Eye (tissue), 1 donor: ENCODE measurements around the gene MIAT.

Source experiments
- DNase-seq: peaks from one replicate; pipeline ENCODE4 v3.0.0-alpha.2; 2015

The MIAT gene

DNA sequence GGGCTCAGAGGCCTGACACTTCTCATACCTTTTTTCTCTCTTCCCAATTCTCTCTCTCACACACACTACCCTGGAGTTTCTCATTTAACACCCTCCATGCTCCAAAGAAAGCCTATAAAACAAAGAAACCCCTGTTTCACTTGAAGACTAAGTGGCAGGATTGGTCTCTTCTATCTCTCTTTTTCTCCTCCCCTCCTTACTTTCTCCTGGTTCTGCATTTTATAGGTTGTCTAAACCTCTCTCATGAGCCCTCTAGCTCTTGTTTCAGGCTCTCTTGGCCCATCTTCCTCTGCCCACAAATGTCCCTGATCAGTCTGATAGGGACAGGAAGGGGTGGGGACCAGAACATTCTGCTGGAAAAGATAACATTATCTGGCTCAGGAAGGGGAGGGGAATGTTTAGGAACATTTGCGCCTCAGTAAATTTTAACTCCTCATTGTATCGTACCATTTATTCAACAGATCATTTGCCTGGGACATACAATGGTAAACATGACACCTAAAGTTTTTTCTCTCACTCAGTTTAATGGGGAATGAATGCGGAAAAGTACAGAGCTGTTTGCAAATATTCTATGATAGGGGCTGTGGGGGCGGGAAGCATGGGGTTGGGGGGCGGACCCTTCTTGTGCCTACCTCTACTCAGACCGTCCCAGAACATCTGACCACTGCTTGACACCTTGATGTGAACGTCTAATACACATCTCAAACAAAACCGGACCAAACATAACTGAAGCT, 24.8 kb upstream of the MIAT start:
- no peak for DNase-seq

DNA sequence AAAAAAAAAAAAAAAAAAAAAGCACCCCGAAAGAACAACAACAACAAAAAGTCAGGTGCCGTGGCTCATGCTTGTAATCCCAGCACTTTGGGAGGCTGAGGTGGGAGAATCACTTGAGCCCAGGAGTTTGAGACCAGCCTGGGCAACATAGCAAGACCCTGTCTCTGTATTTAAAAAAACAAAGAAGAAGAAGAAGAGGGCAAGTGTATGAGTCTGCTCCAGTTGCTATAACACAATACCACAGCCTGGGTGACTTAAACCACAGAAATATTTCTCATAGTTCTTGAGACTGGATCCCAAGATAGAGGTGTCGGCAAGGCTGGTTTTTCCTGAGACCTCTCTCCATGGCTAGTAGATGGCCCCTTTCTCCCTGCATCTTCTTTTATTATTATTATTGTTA, 23.2 kb upstream of the MIAT start:
- no peak for DNase-seq

GRCh38 chr22:26635117-26635516, 22.3 kb upstream of the MIAT start:
- no peak for DNase-seq

GRCh38 chr22:26636296-26636695, 21.1 kb upstream of the MIAT start:
- no peak for DNase-seq

DNA sequence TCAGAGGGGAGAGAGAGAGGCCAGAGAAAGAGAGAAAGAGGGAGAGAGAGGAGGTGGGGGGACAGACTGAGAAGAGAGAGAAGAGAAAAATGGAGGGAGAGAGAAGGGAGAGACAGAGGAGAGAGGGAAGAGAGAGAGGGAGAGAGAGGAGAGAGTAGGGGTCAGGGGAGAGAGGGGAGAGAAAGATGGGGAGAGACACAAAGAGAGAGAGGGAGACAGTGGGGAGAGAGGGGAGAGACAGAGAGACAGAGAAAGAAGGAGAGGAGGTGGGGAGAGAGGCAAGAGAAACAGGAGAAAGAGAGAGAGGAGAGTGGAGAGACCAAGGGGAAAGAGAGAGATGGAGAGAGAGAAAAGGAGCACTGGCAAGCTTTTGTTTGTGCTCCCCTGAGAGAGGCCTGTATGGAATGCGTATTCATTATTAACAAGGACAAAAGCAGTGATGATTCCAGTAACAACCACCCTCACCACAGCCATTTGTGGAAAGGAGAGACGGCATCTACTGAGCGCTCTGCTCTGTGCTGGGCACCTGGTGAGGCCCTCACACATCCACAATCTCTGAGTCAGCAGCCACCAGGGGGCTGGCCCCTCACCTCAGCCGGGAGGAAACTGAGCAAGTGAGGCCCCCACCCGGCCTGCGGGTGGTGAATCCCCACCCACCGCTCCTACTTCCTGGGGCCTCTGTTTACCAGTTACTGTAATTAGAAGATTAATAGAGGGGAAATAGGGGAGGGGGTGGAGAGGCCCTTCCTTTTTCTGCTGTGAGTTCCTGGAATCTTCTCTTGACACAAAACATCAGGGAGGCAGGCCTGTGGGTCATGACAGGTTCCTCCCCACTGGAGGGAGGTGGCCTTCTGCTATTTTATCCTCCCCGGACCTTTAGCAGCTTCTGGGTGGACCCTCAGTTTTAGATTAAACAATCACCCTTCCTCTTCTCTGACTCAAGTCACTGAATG, 14.6 kb upstream of the MIAT start:
- peak; percentile 67 for DNase-seq

DNA sequence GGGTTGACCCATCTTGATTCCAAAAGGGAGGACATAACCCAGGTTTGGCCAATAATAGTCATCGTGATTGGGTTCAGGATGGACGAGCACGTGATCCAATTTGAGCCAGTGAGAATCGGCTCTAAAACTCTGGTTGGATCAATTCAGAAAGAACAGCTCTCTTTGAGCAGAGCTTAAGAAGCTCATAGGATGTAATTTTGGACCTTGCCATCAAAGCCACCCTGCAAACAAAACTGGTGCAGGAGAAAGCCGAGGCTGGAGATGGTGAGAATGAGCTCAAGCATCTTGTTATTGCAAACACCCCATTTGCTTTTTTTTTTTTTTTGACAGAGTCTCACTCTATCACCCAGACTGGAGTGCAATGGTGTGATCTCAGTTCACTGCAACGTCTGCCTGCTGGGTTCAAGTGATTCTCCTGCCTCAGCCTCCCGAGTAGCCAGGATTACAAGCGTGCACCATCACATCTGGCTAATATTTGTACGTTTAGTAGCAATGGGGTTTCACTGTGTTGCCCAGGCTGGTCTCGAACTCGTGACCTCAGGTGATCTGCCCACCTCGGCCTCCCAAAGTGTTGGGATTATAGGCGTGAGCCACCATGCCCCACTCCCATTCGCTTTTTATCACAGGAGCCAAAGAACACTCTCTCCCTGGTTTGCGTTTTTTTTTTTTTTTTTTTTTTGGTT, 13.8 kb upstream of the MIAT start:
- DNase-seq: no peak

- peak; percentile 72 for DNase-seq
Observed at GRCh38 chr22:26646158-26646557, 11.2 kb upstream of the MIAT start.

DNA sequence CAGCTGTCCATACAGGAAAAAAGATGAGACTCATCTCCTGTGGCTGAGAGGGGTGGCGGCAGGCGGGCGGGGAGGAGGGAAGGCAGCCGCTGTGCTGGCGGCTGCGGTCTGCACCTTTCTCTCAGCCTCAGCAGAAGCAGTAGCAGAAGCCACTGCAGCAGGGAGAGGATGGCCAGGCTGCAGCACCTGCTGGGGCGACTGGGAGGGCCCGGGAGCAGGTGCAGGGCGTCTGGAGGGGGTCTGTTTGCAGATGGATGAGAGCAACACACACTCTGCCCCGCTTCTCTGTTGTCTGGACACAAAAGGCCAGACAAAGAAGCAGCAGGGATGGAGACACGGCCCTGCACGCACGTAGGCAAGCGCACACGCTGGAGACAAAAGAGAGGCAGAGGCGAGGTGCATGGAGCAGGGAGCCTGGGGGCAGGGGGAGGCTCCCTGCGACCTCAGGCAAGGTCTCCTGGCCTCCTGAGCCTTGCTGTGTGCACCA, 9.3 kb upstream of the MIAT start:
- peak; percentile 93 for DNase-seq

DNA sequence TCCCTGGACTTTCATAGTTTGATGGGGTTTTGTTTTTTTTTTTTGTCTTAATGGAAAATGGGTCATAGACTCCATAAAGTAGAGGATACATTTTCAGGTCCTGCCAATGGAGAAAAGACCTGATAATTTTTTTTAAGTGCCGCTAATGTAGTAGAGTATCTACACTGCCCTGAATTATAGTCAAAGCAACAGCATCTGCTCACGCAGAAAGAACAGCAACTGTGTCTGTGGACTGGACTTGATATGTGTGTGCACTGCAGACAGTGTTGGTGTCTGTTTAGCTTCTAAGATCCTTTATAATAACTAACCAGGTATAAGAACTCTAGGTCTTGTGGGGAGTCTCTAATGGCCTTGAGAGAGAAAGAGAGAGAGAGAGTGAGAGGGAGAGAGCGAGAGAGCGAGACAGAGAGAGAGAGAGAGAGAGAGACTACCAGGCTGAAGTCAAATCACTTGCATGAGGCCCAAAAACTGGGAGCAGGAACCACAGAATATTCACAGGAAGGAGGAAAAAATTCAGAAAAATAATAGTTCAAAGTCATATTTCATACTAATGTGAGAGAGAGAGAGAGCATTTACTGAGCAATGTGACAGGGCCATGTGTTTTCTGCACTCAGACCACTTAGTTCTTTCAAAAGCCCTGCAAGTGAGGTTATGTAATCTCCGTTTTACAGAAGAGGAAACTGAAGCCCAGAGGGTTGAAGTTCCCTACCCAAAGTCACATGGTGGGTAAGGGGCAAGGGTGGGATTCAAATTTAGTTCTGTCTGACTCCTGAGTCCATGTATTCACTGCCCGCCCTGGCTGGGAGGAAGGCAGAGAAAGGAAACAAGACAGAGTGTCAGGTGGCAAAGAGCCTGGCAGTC, 8.6 kb upstream of the MIAT start:
- peak; percentile 58 for DNase-seq

DNA sequence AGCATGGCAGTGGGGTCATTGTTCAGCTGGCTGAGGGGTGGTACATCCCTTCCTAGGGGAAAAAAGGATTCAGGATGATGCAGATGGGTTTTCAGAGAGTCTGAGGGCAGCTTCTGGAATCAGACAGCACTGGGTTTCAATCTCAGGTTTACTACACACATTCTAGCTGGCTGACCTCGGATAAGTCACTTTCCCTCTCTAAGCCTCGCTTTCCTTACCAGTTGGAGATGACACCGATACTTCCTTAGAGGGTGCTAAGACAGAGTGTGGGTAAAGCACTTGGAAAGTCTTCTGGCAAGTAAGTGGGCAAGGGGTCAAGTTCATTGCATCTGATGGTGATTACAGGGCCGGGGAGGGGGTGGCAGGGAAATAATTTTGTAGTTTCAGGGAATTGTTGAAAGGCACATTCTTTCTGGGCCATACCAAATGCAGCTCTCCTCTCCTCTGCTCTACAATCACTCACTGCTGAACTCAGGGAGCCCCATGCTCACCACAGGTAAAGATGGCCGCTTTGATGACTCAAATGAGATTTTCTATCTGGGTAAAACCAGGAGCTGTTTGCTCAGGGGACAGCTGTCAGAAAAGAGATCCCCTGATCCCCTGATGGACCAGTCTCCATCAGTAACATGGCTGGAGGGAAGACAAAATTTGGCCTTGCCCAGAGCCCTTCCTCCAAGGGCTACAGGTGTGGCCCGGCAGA, 6.5 kb upstream of the MIAT start:
- DNase-seq: no peak

DNA sequence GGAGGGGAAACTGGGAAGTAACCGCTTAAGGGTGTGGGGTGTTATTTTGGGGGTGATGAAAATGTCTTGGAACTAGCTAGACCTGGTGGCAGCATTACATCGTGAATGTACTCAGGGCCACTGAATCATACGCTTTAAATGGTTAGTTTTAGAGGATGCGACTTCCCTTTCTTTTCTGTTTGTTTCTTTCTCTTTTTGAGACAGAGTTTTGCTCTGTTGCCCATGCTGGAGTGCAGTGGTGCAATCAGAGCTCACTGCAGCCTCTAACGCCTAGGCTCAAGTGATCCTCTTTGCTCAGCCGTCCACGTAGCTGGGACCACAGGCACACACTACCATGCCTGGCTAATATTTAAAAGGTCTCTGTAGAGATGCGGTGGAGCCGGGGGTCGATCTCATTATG, 5.6 kb upstream of the MIAT start:
- DNase-seq: no peak

DNA sequence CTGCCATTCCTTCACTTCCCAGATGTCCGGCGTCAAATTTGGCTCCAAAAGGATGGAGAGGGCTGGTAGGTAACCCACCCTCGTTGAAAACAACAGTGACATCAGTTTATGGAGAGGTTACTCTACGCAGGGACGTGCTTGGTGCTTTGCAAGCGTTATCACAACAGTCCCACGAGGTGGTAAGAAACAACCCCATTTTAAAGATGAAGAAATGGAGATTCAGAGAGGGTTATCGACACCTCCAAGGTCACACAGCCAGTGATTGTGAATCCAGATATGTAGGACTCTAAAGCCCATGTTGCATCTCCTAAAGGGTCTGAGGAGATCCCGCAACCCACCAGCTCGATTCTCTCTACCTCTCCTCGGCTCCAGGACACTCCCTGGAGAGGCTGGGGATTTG, 773 bp downstream of the MIAT start:
- peak; percentile 62 for DNase-seq

GRCh38 chr22:26658671-26659478, 1.5 kb downstream of the MIAT start:
- DNase-seq: peak; percentile 91

DNA sequence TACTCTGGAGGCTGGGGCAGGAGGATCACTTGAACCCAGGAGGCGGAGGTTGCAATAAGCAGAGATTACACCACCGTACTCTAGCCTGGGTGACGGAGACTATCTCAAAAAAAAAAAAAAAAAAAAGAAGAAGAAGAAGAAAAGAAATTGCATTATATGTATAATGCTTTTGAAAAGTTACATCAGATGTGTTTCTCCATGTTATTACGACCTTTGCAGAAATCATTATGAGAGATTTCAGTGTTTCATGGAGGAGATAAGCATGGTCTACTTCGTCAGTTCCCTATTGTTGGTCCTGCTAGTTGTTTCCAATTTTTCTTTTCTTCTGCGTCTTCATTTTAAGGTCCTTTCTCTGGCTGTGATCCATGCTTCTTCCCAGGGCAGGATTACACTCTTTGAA, 3.0 kb downstream of the MIAT start:
- no peak for DNase-seq

- DNase-seq: peak; percentile 82
Observed at GRCh38 chr22:26660961-26661578, 3.7 kb downstream of the MIAT start.

DNA sequence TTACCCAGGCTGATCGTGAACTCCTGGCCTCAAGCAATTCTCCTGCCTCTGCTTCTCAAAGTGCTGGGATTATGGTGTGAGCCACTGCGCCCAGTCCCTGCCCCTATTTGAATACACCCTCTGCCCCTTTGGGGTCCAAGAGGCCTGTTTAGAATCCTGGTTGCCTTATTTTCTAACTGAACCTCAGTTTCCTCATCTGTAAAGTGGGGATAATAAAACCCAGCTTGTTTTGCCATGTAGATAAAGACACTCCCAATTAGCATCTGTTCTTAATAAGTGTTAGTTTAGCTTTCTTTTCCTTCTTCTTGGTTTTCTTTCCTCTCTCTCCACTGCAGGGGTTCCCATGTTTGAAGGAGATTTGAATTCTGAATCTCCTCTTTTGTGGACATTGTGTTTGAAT, 4.8 kb downstream of the MIAT start:
- no peak for DNase-seq

DNA sequence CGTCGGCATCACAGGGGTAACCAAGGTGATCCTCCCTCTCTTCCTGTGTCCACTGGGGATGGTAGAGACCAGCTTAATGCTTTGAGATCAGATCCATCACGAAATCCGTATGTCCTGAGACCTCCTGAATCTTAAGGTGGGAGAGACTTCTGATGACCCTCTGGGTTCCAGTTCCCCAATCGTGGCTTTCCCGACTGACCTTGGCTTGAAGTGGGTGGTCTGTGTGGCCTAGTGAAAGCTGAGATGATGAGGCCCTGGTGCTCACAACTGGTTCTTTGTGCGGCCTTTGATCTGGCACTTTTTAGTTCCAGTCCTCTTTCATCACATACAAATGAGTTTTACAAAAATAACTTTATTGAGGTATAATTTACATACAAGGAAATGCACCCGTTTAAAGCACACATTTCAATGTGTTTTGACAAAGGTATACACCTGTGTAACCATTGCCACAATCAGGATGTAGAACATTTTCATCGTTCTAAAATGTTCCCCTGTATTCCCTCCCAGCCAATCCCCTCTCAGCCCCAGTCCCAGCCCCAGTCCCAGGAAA, 6.1 kb downstream of the MIAT start:
- DNase-seq: no peak

DNA sequence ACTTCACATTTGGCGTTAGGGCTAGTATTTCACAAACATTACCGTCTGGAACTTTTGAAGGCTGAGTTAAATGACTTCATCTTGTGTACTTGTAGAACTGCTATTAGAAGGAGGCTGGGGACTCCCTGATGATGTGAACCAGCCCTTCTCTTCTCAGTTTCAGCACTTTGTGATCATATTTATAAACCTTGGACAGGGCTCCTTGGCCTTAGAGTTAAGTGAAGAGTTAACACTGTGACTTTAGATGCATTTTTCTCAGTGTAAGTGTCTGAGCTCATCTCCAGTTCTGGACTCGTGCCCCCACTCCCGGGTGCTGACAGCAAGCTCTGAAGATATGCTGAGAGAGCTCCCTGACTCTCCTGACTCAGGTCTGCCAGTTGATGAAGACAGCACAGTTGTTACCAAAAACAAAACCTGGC, 8.4 kb downstream of the MIAT start:
- DNase-seq: no peak

GRCh38 chr22:26667140-26667539, 9.8 kb downstream of the MIAT start:
- no peak for DNase-seq

- peak; percentile 71 for DNase-seq
Observed at GRCh38 chr22:26669060-26669481, 11.7 kb downstream of the MIAT start.
